IPS-20b (cell line): ENCODE results near the gene RFPL4AL1.

ENCODE experiments used
- H3K27ac ChIP-seq: one replicate; pipeline ENCODE4 v1.5.1; 2013; ENCODE audit warnings: low read length
- H3K27me3 ChIP-seq: 2 replicates; pipeline ENCODE4 v1.6.1; 2013; ENCODE audit warnings: mild to moderate bottlenecking, low read length, inconsistent platforms; ENCODE audit not compliant: insufficient read depth
- H3K36me3 ChIP-seq: 2 replicates; pipeline ENCODE4 v1.6.1; 2013; ENCODE audit warnings: low read depth, mild to moderate bottlenecking, inconsistent platforms, low read length, moderate library complexity; ENCODE audit not compliant: insufficient read depth
- H3K4me1 ChIP-seq: 2 replicates; pipeline ENCODE4 v1.6.1; 2013; ENCODE audit warnings: mild to moderate bottlenecking, control low read depth, inconsistent platforms, low read length, moderate library complexity; ENCODE audit not compliant: insufficient read depth
- H3K4me3 ChIP-seq: 2 replicates; pipeline ENCODE4 v1.5.1; 2013; ENCODE audit warnings: mild to moderate bottlenecking, low read length, inconsistent platforms
- H3K9ac ChIP-seq: 2 replicates; pipeline ENCODE4 v1.6.1; 2013; ENCODE audit warnings: low read depth, mild to moderate bottlenecking, inconsistent platforms, low read length, moderate library complexity
- H3K9me3 ChIP-seq: 2 replicates; pipeline ENCODE4 v1.6.1; 2013; ENCODE audit warnings: mild to moderate bottlenecking, low read depth, low read length, inconsistent platforms; ENCODE audit not compliant: insufficient read depth

RFPL4AL1 gene

DNA sequence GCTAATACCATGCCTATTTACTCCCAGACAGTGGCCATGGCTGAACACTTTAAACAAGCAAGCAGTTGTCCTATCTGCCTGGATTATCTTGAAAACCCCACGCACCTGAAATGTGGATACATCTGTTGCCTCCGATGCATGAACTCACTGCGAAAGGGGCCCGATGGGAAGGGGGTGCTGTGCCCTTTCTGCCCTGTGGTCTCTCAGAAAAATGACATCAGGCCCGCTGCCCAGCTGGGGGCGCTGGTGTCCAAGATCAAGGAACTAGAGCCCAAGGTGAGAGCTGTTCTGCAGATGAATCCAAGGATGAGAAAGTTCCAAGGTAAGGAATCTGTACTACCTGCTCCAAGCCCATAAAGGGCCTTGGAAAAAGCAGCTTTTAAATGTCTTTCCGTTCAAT, 8.6 kb downstream of the RFPL4AL1 start:
- Histone ChIP-seq H3K36me3 (no peaks in the 10 kb centered on the region), H3K9ac (no peak overlapping the region), H3K27me3 (no peaks in the 10 kb centered on the region), H3K9me3 (peaks cover 64% of the 10 kb centered on the region), H3K27ac (no peak overlapping the region), H3K4me3 (no peak overlapping the region), H3K4me1 (no peaks in the 10 kb centered on the region)

- Histone ChIP-seq H3K27me3 (no peaks in the 10 kb centered on the region), H3K4me3 (no peak overlapping the region), H3K36me3 (no peaks in the 10 kb centered on the region), H3K9ac (no peak overlapping the region), H3K9me3 (peaks cover 70% of the 10 kb centered on the region), H3K27ac (no peak overlapping the region), H3K4me1 (no peaks in the 10 kb centered on the region)
These were observed 9.4 kb downstream of the RFPL4AL1 start for GRCh38 chr19:55778331-55778730.

- no peak overlapping the region for H3K27ac ChIP-seq
- no peak overlapping the region for H3K9ac ChIP-seq
- peaks cover 82% of the 10 kb centered on the region for H3K9me3 ChIP-seq
- no peak overlapping the region for H3K4me3 ChIP-seq
- no peaks in the 10 kb centered on the region for H3K4me1 ChIP-seq
- H3K27me3 ChIP-seq, result no peaks in the 10 kb centered on the region
- H3K36me3 ChIP-seq, result no peaks in the 10 kb centered on the region
These were observed 12.2 kb downstream of the RFPL4AL1 start for GRCh38 chr19:55781112-55781511.

DNA sequence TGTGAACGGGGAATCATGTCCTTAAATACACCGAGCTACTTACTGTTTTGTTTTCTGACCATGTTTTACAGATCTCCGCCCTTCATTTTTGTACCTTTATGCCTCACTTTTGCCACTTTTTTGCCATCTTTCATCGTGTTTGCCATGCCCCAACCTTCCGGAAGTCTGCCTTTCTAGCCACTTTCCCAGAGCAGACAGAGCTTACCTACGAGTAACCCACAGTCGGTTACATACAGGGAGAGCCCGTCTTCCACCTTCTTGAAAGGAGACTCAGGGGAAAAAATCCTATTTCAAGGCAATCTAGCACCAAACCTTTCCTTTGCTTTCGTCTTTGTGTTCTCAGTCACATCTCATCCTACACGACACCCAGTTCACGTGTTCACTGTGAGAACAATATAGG, 26.1 kb downstream of the RFPL4AL1 start:
- H3K36me3 ChIP-seq, result no peaks in the 10 kb centered on the region
- no peaks in the 10 kb centered on the region for H3K4me1 ChIP-seq
- H3K27ac ChIP-seq, result no peak overlapping the region
- H3K9me3 ChIP-seq, result peaks cover 85% of the 10 kb centered on the region
- no peak overlapping the region for H3K9ac ChIP-seq
- no peaks in the 10 kb centered on the region for H3K27me3 ChIP-seq
- H3K4me3 ChIP-seq, result no peak overlapping the region

DNA sequence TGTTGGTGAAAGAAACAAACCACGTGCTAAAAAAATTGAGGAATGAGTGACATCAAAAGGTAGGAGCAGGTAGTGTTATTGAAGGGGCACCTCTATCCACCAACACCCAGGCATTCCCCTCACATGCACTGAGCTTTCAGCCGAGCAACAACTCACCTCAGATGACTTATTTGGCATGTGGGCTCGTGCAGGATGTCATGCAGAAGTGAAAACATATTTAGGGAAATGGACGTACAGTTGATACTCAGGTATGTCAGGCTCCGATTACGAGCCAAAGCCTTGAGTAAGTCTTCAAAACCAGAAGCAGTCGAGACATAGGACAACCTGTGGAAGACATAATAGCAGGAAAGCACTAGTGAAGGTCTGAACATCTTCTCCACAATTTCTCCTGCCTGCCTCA, 32.5 kb downstream of the RFPL4AL1 start:
- H3K27me3 ChIP-seq, result no peaks in the 10 kb centered on the region
- H3K9me3 ChIP-seq, result peaks cover 88% of the 10 kb centered on the region
- no peak overlapping the region for H3K9ac ChIP-seq
- no peak overlapping the region for H3K27ac ChIP-seq
- H3K4me1 ChIP-seq, result no peaks in the 10 kb centered on the region
- no peaks in the 10 kb centered on the region for H3K36me3 ChIP-seq
- H3K4me3 ChIP-seq, result no peak overlapping the region

GRCh38 chr19:55802281-55802680, 33.4 kb downstream of the RFPL4AL1 start:
- Histone ChIP-seq H3K4me1 (no peaks in the 10 kb centered on the region), H3K27ac (no peak overlapping the region), H3K9ac (no peak overlapping the region), H3K27me3 (no peaks in the 10 kb centered on the region), H3K9me3 (peaks cover 89% of the 10 kb centered on the region), H3K36me3 (no peaks in the 10 kb centered on the region), H3K4me3 (no peak overlapping the region)

DNA sequence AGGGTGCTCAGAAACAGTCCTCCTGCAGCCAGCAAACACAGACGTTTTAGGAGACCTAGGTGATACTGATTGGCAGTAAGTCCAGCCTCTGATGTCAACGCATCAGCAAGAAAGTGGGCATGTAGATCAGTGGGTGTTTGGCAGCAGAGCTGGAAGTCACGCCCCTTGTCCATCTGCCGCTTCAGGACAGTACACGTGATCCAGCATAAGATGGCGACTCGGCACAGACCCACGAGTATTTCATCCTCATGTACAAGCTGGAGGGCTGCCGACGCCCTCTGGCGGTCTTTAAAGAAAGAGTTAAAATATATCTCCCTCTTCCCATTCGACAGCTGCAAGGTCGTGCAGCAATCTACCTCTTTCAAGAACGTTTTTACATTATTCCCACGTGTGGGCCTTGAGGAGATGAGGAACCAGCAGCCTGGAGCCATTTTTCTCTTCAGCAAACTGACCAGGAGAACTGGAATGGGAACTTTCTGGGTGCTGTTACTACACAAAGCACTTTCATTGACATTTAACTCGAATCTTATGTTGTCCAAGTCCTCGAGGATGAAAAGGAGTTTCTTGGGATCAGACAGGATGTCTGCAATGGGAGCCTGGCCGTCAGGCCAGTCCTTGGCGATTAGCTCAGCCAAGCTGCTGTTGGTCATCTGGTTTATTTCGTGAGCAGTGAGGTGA, 40.6 kb downstream of the RFPL4AL1 start:
- H3K27me3 ChIP-seq, result no peaks in the 10 kb centered on the region
- no peak overlapping the region for H3K4me3 ChIP-seq
- peaks cover 94% of the 10 kb centered on the region for H3K9me3 ChIP-seq
- H3K27ac ChIP-seq, result no peak overlapping the region
- H3K9ac ChIP-seq, result no peak overlapping the region
- H3K36me3 ChIP-seq, result no peaks in the 10 kb centered on the region
- no peaks in the 10 kb centered on the region for H3K4me1 ChIP-seq

DNA sequence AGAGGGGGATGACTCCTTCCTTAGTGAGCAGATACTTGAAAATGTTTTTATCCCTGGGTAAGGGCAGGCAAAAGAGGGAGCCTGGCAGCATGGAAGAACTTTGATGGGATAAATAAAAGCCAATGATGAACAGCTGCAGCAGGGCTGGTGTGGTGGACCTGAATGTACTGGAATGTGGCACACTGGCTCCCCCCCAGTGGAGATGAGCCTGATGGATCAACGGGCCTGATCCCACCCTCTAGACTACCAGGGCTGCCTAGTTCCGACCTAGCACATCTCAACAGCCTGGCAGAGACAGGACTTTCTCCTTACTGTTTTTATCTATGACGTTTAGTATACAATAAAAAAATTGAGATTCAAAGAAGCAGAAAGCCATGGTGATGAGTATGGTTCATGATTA, 42.4 kb downstream of the RFPL4AL1 start:
- no peak overlapping the region for H3K27ac ChIP-seq
- no peaks in the 10 kb centered on the region for H3K4me1 ChIP-seq
- peaks cover 96% of the 10 kb centered on the region for H3K9me3 ChIP-seq
- H3K36me3 ChIP-seq, result no peaks in the 10 kb centered on the region
- H3K9ac ChIP-seq, result no peak overlapping the region
- H3K4me3 ChIP-seq, result no peak overlapping the region
- H3K27me3 ChIP-seq, result no peaks in the 10 kb centered on the region

GRCh38 chr19:55812449-55812848, 43.5 kb downstream of the RFPL4AL1 start:
- H3K27ac ChIP-seq, result no peak overlapping the region
- H3K27me3 ChIP-seq, result no peaks in the 10 kb centered on the region
- no peaks in the 10 kb centered on the region for H3K36me3 ChIP-seq
- no peak overlapping the region for H3K9ac ChIP-seq
- peaks cover 96% of the 10 kb centered on the region for H3K9me3 ChIP-seq
- no peaks in the 10 kb centered on the region for H3K4me1 ChIP-seq
- H3K4me3 ChIP-seq, result no peak overlapping the region

DNA sequence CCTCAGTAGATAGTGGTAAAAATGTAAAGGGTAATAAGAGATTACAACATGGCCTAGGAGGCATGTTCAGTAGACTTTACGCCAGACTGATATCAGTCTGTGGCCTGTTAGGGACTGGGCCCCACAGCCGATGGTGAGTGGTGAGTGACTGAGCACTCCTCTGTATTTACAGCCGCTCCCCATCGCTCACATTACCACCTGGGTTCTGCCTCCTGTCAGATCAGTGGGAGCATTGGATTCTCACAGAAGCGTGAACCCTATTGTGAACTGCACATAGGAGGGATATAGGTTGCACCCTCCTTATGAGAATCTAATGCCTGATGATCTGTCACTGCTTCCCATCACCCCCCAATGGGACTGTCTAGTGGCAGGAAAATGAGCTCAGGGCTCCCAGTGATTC, 45.0 kb downstream of the RFPL4AL1 start:
- Histone ChIP-seq H3K27ac (no peak overlapping the region), H3K9ac (no peak overlapping the region), H3K36me3 (no peaks in the 10 kb centered on the region), H3K4me1 (no peaks in the 10 kb centered on the region), H3K4me3 (no peak overlapping the region), H3K27me3 (no peaks in the 10 kb centered on the region), H3K9me3 (peaks cover 97% of the 10 kb centered on the region)

DNA sequence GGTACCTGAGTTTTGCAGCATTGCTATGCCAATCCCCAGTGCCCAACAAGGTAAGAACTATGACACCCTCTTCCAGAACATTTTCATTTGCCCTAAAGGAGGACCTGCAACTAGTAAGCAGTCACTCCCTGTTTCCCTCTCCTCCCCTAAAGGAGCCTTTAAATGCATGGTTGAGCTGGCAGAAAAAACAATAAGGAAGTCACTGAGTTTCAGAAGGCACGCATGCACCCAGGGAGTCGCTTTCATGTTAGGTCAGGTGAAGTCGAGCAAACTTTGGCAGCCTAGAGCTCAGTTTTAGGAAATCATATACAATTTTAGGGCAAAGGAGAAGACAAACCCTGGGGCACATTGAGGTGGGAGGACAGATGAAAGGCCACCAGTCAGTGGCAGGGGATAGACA, 51.1 kb downstream of the RFPL4AL1 start:
- Histone ChIP-seq H3K36me3 (no peaks in the 10 kb centered on the region), H3K27ac (no peak overlapping the region), H3K4me3 (no peak overlapping the region), H3K4me1 (no peaks in the 10 kb centered on the region), H3K9ac (no peak overlapping the region), H3K9me3 (peaks cover 71% of the 10 kb centered on the region), H3K27me3 (no peaks in the 10 kb centered on the region)
